HL-60/S4 treated with phorbol 12-myristate 13-acetate at 8.2 ng/mL for 4 days and 3 days (cell line): ENCODE results near the gene UBASH3A.

Source experiments
- in situ Hi-C: fragments of 300-500 bp; cut with MboI; formaldehyde crosslinking; loops from 2 replicates; pipeline ENCODE4 v1.15.0; 2022; ENCODE audit warnings: low sequenced_read_pairs

UBASH3A gene

GRCh38 chr21:42443876-42444744 is 40.4 kb downstream of the UBASH3A start:
- in situ Hi-C loops = no loop called here

- in situ Hi-C loops = no loop called here
Observed at GRCh38 chr21:42444745-42445059, 41.0 kb downstream of the UBASH3A start.

- in situ Hi-C loops = no loop called here
Observed at GRCh38 chr21:42445311-42445710, 41.6 kb downstream of the UBASH3A start.

GRCh38 chr21:42446531-42446930 is 42.8 kb downstream of the UBASH3A start:
- in situ Hi-C loops = no loop called here

GRCh38 chr21:42447182-42447581 is 43.5 kb downstream of the UBASH3A start:
- in situ Hi-C loops = no loop called here

- in situ Hi-C loops = no loop called here
Observed at GRCh38 chr21:42447732-42448131, 44.0 kb downstream of the UBASH3A start.

DNA sequence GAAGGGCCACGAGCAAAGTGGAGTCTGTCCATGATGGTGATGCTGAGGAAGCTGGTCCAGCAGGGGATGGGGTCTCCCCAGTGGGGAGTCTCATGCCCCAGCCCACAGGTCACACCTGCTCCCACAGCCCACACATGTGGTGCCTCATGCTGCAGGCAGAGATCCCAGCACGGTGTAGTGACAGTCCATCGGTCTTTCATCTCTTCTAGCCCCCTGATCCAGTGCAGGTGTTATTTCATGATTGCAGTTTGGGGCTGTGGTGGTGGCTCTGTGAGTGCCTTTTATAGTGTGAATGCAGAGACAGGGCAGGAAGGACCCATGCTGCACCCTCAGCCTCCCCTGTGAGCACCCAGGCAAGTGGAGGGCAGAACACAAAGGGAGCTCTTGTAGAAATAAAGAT is 45.0 kb downstream of the UBASH3A start:
- in situ Hi-C loops = no loop called here

DNA sequence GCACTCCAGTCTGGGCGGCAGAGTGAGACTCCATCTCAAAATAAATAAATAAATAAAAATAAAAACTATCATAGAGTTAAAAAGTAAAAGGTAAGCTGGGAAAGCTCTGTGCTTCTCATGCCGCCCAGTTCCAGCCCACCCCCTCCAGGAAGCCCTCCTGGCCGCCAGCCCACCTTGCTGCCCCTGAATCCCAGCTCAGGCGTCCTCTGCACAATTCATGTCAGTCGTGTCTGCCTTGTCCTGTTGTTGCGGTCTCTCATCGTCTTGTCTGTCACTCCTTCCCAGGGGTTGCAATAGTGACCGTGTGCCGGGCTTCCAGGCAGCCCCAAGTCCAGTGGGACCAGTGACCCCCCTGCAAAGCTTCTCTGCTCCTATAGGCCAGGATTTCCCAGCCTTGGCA is 48.2 kb downstream of the UBASH3A start:
- in situ Hi-C loops = loop anchor here (25.0 kb wide), 1 partner anchor 515 kb away; no protein-coding TSS in a partner anchor

DNA sequence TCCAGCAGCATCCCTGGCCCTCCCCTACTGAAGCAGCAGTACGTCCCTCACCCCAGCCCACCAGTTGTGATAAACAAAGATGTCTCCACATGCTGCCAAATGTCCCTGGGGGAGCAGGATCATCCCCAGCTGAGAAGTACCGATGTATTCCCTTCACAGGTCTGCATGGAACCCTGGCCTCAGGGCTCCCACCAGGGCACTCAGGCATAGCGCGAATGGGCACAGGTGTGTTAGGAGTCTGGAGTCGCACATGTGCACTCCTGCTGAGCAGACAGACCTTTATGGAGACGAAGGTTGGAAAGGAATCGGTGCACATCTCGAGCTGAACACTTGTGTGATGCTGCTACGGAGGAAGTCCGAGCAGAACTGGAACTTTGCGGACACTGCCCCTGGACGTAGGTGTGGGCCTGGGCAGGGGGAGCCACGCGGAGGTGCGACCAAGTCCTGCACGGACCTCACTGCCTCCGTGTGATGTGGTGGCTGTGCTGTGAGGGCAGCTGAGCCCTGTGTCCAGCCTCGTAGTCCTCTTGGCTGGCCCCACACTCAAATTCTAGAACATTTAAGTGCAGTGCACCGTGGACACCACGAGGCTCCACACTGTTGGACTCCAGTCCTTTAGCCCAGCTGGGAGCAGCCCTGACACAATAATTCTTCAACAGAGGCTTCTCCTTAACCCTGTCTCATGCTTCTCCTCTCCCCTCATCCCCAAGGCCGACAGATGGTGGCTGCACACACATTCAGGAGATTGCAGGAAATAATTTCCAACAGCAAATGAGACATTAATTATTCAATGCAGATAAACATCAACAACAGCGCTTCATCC is 48.9 kb downstream of the UBASH3A start:
- in situ Hi-C loops = loop anchor here (25.0 kb wide), 1 partner anchor 515 kb away; no protein-coding TSS in a partner anchor

DNA sequence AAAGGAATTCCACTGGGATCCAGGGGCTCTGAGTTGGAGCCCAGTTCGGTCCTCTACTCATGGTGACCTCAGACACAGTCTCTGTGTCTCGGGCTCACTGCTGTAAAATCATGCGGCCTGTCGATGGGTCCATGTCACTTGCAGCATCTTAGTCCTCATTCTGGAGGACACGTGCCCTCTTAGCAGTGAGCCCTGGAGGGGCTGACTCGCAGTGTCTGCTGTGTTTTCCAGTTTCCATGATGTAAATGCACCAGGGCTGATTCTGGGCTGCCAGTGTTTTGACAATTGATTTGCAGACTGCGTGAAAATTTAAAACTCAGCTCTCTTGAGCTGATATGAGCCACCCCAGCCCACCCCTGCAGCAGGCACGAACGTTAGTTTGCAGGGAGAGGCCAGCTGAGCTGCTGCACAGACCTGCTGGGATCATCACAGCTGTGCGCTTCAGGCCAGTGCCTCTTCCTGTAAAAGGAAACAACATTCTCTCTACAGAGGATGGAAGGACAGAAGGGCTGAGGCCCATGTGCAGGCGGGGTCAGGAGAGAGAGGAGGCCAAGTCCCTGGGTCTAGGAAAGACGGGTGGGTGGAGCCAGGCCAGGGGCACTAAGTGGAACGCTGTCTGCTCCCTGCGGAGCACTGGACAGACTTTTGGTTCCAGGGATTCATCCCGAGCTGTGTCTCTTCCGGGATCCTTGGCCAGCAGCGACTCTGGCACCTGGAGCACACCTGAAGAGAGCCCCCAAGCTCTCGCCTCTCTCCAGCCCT is 49.7 kb downstream of the UBASH3A start:
- in situ Hi-C loops = loop anchor here (25.0 kb wide), 1 partner anchor 516 kb away; no protein-coding TSS in a partner anchor

DNA sequence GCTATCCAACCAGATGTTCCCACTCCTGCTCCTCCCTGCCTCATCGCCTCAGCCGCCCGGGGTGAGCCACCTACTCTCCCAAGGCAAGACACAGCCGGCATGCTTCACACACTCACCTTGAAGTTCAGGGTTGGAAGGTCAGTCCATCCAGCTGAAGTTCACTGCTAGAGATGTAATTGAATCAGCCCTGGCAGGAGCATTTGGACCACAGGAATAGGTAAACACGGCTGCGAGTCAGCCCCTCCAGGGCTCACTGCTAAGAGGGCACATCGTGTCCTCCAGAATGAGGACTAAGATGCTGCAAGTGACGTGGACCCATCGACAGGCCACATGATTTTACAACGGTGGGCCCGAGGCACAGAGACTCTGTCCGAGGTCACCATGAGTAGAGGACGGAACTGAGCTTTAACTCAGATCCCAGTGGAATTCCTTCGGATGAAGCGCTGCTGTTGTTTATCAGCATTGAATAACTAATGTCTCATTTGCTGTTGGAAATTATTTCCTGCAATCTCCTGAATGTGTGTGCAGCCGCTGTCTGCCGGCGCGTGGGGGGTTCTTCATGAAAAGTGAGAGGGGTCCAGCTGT is 50.4 kb downstream of the UBASH3A start:
- in situ Hi-C loops = loop anchor here (25.0 kb wide), 1 partner anchor 517 kb away; no protein-coding TSS in a partner anchor

DNA sequence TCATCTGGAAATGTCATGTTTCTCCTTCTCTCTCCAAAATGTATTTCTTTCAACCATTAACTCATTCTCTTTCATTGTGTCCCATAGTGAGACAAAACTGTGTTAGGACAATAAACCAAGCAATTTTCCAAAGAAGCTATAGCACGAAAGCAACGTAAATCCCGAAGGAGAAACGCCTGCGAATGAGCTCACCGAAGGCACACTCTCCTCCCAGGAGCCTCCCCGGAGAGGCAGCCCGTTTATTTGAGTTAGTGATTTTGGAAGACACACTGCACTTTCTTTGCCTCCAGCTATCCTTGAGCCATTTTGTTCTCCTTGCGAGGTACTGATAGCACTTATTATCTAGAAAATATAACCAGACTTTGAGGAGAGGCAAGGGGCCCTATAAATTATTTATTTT is 51.1 kb downstream of the UBASH3A start:
- in situ Hi-C loops = loop anchor here (25.0 kb wide), 1 partner anchor 517 kb away; no protein-coding TSS in a partner anchor

GRCh38 chr21:42455196-42455595 is 51.5 kb downstream of the UBASH3A start:
- in situ Hi-C loops = loop anchor here (25.0 kb wide), 1 partner anchor 518 kb away; no protein-coding TSS in a partner anchor

- in situ Hi-C loops = loop anchor here (25.0 kb wide), 1 partner anchor 519 kb away; no protein-coding TSS in a partner anchor
Observed at GRCh38 chr21:42455754-42456440, 52.2 kb downstream of the UBASH3A start.

GRCh38 chr21:42456457-42456856 is 52.8 kb downstream of the UBASH3A start:
- in situ Hi-C loops = loop anchor here (25.0 kb wide), 1 partner anchor 519 kb away; no protein-coding TSS in a partner anchor

- in situ Hi-C loops = loop anchor here (25.0 kb wide), 1 partner anchor 522 kb away; no protein-coding TSS in a partner anchor
Observed at GRCh38 chr21:42459082-42459460, 55.4 kb downstream of the UBASH3A start.

DNA sequence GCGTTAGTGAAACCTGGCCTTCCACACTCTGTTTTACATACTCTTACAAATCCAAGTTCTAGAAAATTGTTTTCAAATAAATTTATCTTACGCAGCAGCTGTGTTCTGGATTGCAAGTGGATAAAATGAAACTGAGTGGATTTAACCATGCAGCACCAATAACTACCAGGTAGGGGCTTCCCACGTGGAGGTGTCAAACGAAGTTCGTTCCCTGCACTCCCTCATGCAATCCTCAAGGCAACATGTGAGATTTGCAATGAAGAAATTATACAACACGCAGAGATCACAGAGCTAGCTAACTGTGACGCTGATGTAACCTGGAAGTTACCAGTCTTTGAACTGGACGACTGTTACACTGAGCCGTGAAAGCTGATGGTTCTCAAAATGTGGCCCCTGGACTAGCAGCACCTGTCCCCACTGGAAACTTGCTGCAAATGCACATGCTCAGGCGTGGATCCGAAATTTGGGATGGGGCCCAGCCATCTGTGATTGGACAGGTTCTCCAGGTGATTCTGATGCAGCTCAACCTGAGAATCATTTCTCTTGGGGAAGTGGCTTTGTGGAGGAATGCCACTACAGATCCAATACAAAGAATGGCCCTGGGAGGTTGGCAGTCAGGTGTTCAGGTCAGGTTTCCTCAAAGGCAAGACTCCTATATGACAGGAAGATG is 56.0 kb downstream of the UBASH3A start:
- in situ Hi-C loops = loop anchor here (25.0 kb wide), 1 partner anchor 522 kb away; no protein-coding TSS in a partner anchor

- in situ Hi-C loops = loop anchor here (25.0 kb wide), 1 partner anchor 523 kb away; no protein-coding TSS in a partner anchor
Observed at GRCh38 chr21:42460391-42461184, 56.9 kb downstream of the UBASH3A start.
